VCaP (cell line): ENCODE data around the gene THRB.

ENCODE experiments used
- H3K27ac ChIP-seq: fragments of 450-650 bp; 2 replicates; pipeline ENCODE4 v1.5.1; 2017
- CTCF ChIP-seq: fragments of 450-650 bp; conservative IDR thresholded peaks from 2 replicates; pipeline ENCODE4 v1.5.1; 2017; ENCODE audit warnings: mild to moderate bottlenecking, moderate library complexity

Gene THRB

GRCh38 chr3:24372559-24373197 is 122.0 kb downstream of the THRB start:
- H3K27ac ChIP-seq, result peak overlapping the region; percentile 32
- TF ChIP-seq CTCF, result no peak

- no peak for TF ChIP-seq CTCF
- H3K27ac ChIP-seq, result no peak overlapping the region
Observed at GRCh38 chr3:24370352-24371090, 124.1 kb downstream of the THRB start.

- no peak overlapping the region for H3K27ac ChIP-seq
Observed at GRCh38 chr3:24368605-24369004, 126.0 kb downstream of the THRB start.

GRCh38 chr3:24367664-24368264 is 126.9 kb downstream of the THRB start:
- TF ChIP-seq CTCF, result no peak
- no peak overlapping the region for H3K27ac ChIP-seq

More at GRCh38 chr3:24368605-24369004, 126.0 kb downstream of the THRB start:
- no peak for TF ChIP-seq CTCF

- H3K27ac ChIP-seq, result no peak overlapping the region
- no peak for TF ChIP-seq CTCF
Observed at GRCh38 chr3:24367216-24367615, 127.4 kb downstream of the THRB start.

GRCh38 chr3:24365168-24365567 is 129.5 kb downstream of the THRB start:
- peak; percentile 38 for TF ChIP-seq CTCF
- H3K27ac ChIP-seq, result peak overlapping the region; percentile 59

- peak overlapping the region; percentile 59 for H3K27ac ChIP-seq
- TF ChIP-seq CTCF, result no peak
Observed at GRCh38 chr3:24364359-24364758, 130.3 kb downstream of the THRB start.
